HG02943 (cell line): Measurements from ENCODE around the gene TBL1XR1.
A peak's percentile ranks its signal among the peaks of the same experiment; 100 is the strongest.
"Not testable (repeated sequence)": the region's sequence is repeated elsewhere in the genome, so short reads cannot be mapped to it uniquely, and the experiment has no call there.

Source experiments
- ATAC-seq: cut with Tn5 transposase; IDR thresholded peaks from one replicate; pipeline ENCODE4 v1.9.1; 2021; ENCODE audit warnings: mild to moderate bottlenecking, low read depth, moderate library complexity; ENCODE audit not compliant: unreplicated experiment

TBL1XR1 gene

GRCh38 chr3:177145954-177146353 lies 51.3 kb downstream of the TBL1XR1 start:
- no peak for ATAC-seq

GRCh38 chr3:177145381-177145780 lies 51.9 kb downstream of the TBL1XR1 start:
- peak; percentile 17 for ATAC-seq

GRCh38 chr3:177144922-177145321 lies 52.4 kb downstream of the TBL1XR1 start:
- peak; percentile 53 for ATAC-seq

- no peak for ATAC-seq
Measured at GRCh38 chr3:177141899-177142646, 55.2 kb downstream of the TBL1XR1 start.

GRCh38 chr3:177141471-177141870 lies 55.8 kb downstream of the TBL1XR1 start:
- no peak for ATAC-seq

- not testable (repeated sequence) for ATAC-seq
Measured at GRCh38 chr3:177139220-177139619, 58.1 kb downstream of the TBL1XR1 start.

GRCh38 chr3:177137774-177138705 lies 59.2 kb downstream of the TBL1XR1 start:
- ATAC-seq: no peak

- ATAC-seq: no peak
Measured at GRCh38 chr3:177136741-177137140, 60.5 kb downstream of the TBL1XR1 start.

GRCh38 chr3:177135841-177136492 lies 61.3 kb downstream of the TBL1XR1 start:
- no peak for ATAC-seq

GRCh38 chr3:177134816-177135210 lies 62.5 kb downstream of the TBL1XR1 start:
- no peak for ATAC-seq

GRCh38 chr3:177133860-177134815 lies 63.1 kb downstream of the TBL1XR1 start:
- no peak for ATAC-seq

GRCh38 chr3:177131927-177132636 lies 65.2 kb downstream of the TBL1XR1 start:
- ATAC-seq: no peak

GRCh38 chr3:177127008-177127407 lies 70.3 kb downstream of the TBL1XR1 start:
- ATAC-seq: no peak

- no peak for ATAC-seq
Measured at GRCh38 chr3:177126015-177126773, 71.1 kb downstream of the TBL1XR1 start.

- no peak for ATAC-seq
Measured at GRCh38 chr3:177124882-177125281, 72.4 kb downstream of the TBL1XR1 start.

- no peak for ATAC-seq
Measured at GRCh38 chr3:177123822-177124221, 73.5 kb downstream of the TBL1XR1 start.

- no peak for ATAC-seq
Measured at GRCh38 chr3:177122183-177122856, 75.0 kb downstream of the TBL1XR1 start.

GRCh38 chr3:177119829-177120228 lies 77.5 kb downstream of the TBL1XR1 start:
- no peak for ATAC-seq
